IMR-90 (cell line): ENCODE measurements around the gene NDST1. TPM values are rescaled to one million over a fixed set of nuclear protein-coding genes. Genes with fewer than 3 reads are reported as not detected.

Experiments used
- ATAC-seq: fragments of 200-7000 bp; cut with Tn5 transposase; 2 replicates; pipeline ENCODE4 v1.9.1; 2020; ENCODE audit warnings: low read depth, mild to moderate bottlenecking, moderate library complexity
- BruUV-seq: library from RNA; stranded (reverse); fragments of 400-500 nt; replicated peaks from 2 replicates; lab custom pipeline; 2021; lab: Mats Ljungman, UMichigan
- CTCF ChIA-PET: fragments of 300-600 bp; formaldehyde crosslinking; extraction: SDS; loops from one replicate; lab custom pipeline; 2021; ENCODE audit warnings: antibody characterized with exemption; lab: Yijun Ruan, JAX
- POLR2A ChIA-PET: fragments of 300-600 bp; sonication (Branson Sonifier 250); formaldehyde crosslinking; loops from one replicate; lab custom pipeline; 2022; ENCODE audit warnings: antibody characterized with exemption; ENCODE audit not compliant: unreplicated experiment; lab: Charles Lee
- DNase-seq: peaks from one replicate; pipeline ENCODE4 v3.0.0; 2013
- H2AFZ ChIP-seq: replicated peaks from 2 replicates; pipeline ENCODE3; 2013; ENCODE audit warnings: low read length, mild to moderate bottlenecking; ENCODE audit not compliant: poor library complexity
- H2AK5ac ChIP-seq: 2 replicates; pipeline ENCODE4 v1.6.1; 2013; ENCODE audit warnings: low read depth, low read length, inconsistent platforms
- H2AK9ac ChIP-seq: replicated peaks from 2 replicates; pipeline ENCODE3; 2013; ENCODE audit warnings: mild to moderate bottlenecking, low read depth, low read length, moderate library complexity; ENCODE audit not compliant: poor library complexity
- H2BK120ac ChIP-seq: 2 replicates; pipeline ENCODE4 v1.6.1; 2013; ENCODE audit warnings: low read depth, low read length, inconsistent platforms
- H2BK15ac ChIP-seq: 3 replicates; pipeline ENCODE4 v1.6.1; 2013; ENCODE audit warnings: low read depth, low read length, inconsistent platforms
- H2BK20ac ChIP-seq: 2 replicates; pipeline ENCODE4 v1.6.1; 2013; ENCODE audit warnings: low read depth, mild to moderate bottlenecking, inconsistent platforms, low read length, moderate library complexity
- H2BK5ac ChIP-seq: 2 replicates; pipeline ENCODE4 v1.6.1; 2013; ENCODE audit warnings: mild to moderate bottlenecking, low read depth, low read length, inconsistent platforms; ENCODE audit not compliant: poor library complexity, severe bottlenecking
- H3K14ac ChIP-seq: replicated peaks from 2 replicates; pipeline ENCODE4 v1.6.1; 2013; ENCODE audit warnings: low read depth, low read length, inconsistent platforms
- H3K18ac ChIP-seq: 2 replicates; pipeline ENCODE4 v1.6.1; 2013; ENCODE audit warnings: low read depth, low read length, control low read depth
- H3K23ac ChIP-seq: 2 replicates; pipeline ENCODE4 v1.6.1; 2013; ENCODE audit warnings: low read depth, low read length, inconsistent platforms
- H3K27ac ChIP-seq: 2 replicates; pipeline ENCODE4 v1.5.1; 2013; ENCODE audit warnings: mild to moderate bottlenecking, control low read depth, low read length; ENCODE audit not compliant: insufficient read depth
- H3K27me3 ChIP-seq: 2 replicates; pipeline ENCODE4 v1.6.1; 2013; ENCODE audit warnings: low read length; ENCODE audit not compliant: control insufficient read depth, insufficient read depth
- H3K36me3 ChIP-seq: 2 replicates; pipeline ENCODE4 v1.6.1; 2013; ENCODE audit warnings: low read length, mixed read lengths; ENCODE audit not compliant: control insufficient read depth, insufficient read depth
- H3K4ac ChIP-seq: 2 replicates; pipeline ENCODE4 v1.6.1; 2013; ENCODE audit warnings: low read depth, low read length, inconsistent platforms
- H3K4me1 ChIP-seq: 2 replicates; pipeline ENCODE4 v1.6.1; 2013; ENCODE audit warnings: low read length, mixed read lengths; ENCODE audit not compliant: control insufficient read depth, insufficient read depth
- H3K4me2 ChIP-seq: 2 replicates; pipeline ENCODE4 v1.6.1; 2013; ENCODE audit warnings: low read depth, mild to moderate bottlenecking, control low read depth, low read length, moderate library complexity
- H3K4me3 ChIP-seq: 2 replicates; pipeline ENCODE4 v1.5.1; 2013; ENCODE audit warnings: low read depth, mild to moderate bottlenecking, control low read depth, low read length, moderate library complexity; ENCODE audit not compliant: insufficient read depth
- H3K56ac ChIP-seq: 2 replicates; pipeline ENCODE4 v1.6.1; 2013; ENCODE audit warnings: low read length, inconsistent platforms; ENCODE audit not compliant: insufficient read depth; ENCODE audit errors: extremely low read depth
- H3K79me1 ChIP-seq, 2 experiments: 2 replicates each; pipeline ENCODE4 v1.6.1; 2013; ENCODE audit warnings: low read length in 2 of 2, inconsistent platforms in 1 of 2, low read depth in 1 of 2
- H3K9ac ChIP-seq: 2 replicates; pipeline ENCODE4 v1.6.1; 2013; ENCODE audit warnings: low read depth, low read length, control low read depth
- H3K9me1 ChIP-seq: 2 replicates; pipeline ENCODE4 v1.6.1; 2013; ENCODE audit warnings: low read length, inconsistent platforms; ENCODE audit not compliant: insufficient read depth
- H3K9me3 ChIP-seq: 2 replicates; pipeline ENCODE4 v1.6.1; 2013; ENCODE audit warnings: low read length; ENCODE audit not compliant: control insufficient read depth, insufficient read depth
- H4K20me1 ChIP-seq: 2 replicates; pipeline ENCODE4 v1.6.1; 2013; ENCODE audit warnings: low read length, inconsistent platforms; ENCODE audit not compliant: insufficient read depth
- H4K5ac ChIP-seq: 2 replicates; pipeline ENCODE4 v1.6.1; 2013; ENCODE audit warnings: mild to moderate bottlenecking, low read depth, low read length, control low read depth
- H4K8ac ChIP-seq, 2 experiments: 2 replicates each; pipeline ENCODE4 v1.6.1; 2013; ENCODE audit warnings: low read depth in 2 of 2, low read length in 2 of 2, control low read depth in 1 of 2, inconsistent platforms in 1 of 2
- H4K91ac ChIP-seq: 2 replicates; pipeline ENCODE4 v1.6.1; 2013; ENCODE audit warnings: low read depth, low read length, inconsistent platforms; ENCODE audit not compliant: insufficient read depth
- CHD1 ChIP-seq: IDR thresholded peaks from 2 replicates; pipeline ENCODE4 v1.6.1; 2012; ENCODE audit warnings: low read depth, low read length, improper control_type of control experiment
- MAZ ChIP-seq: IDR thresholded peaks from 2 replicates; pipeline ENCODE4 v1.6.1; 2012; ENCODE audit warnings: low read depth, mild to moderate bottlenecking, low read length, improper control_type of control experiment, moderate library complexity, borderline replicate concordance
- POLR2A ChIP-seq: IDR thresholded peaks from 2 replicates; pipeline ENCODE4 v1.6.1; 2012; ENCODE audit warnings: mild to moderate bottlenecking, low read depth, low read length
- RFX5 ChIP-seq: IDR thresholded peaks from 2 replicates; pipeline ENCODE4 v1.8.0; 2012; ENCODE audit warnings: low read depth, mild to moderate bottlenecking, low read length, moderate library complexity
- WGBS, 2 experiments: methylation state at CpG; one replicate each; pipeline versions ENCODE4 v1.1.5 to v1.1.7; 2013; ENCODE audit warnings: missing lambda C conversion rate in 2 of 2; ENCODE audit not compliant: insufficient read length in 1 of 2; ENCODE audit errors: extremely low coverage in 2 of 2; 5-methylcytosine and 5-hydroxymethylcytosine counted together
- dilution Hi-C: fragments of 300-500 bp; cut with HindIII; formaldehyde crosslinking; loops from one replicate; pipeline ENCODE4 v1.14.3; 2018; ENCODE audit warnings: low sequenced_read_pairs; ENCODE audit not compliant: unreplicated experiment
- in situ Hi-C: fragments of 300-500 bp; cut with MboI; formaldehyde crosslinking; loops from 3 replicates; pipeline ENCODE4 v1.14.3; 2019; ENCODE audit warnings: low sequenced_read_pairs, inconsistent platforms, mixed read lengths
- intact Hi-C: fragments of 100-400 bp; cut with micrococcal nuclease; formaldehyde crosslinking; loops from 2 replicates; pipeline ENCODE4 v1.10.0; 2022
- polyA plus RNA-seq, 3 experiments: library from polyadenylated mRNA; depleted of rRNA; stranded (reverse); fragments of >200 nt; gene quantifications; 2 replicates each; pipeline ENCODE4 v1.2.3, GENCODE V29; 2012; ENCODE audit warnings: low replicate concordance in 1 of 3
- total RNA-seq: library from RNA; depleted of rRNA; stranded (reverse); fragments of >200 nt; gene quantifications from 2 replicates; pipeline ENCODE4 v1.2.3, GENCODE V29; 2012
- TF ChIP-seq, protein P1 (sequence below): fragments of 150-350 bp; IDR thresholded peaks from 2 replicates; pipeline ENCODE4 v1.6.1; 2016; ENCODE audit warnings: low read depth, mild to moderate bottlenecking, low read length, moderate library complexity, borderline replicate concordance
- TF ChIP-seq, protein P2 (sequence below): conservative IDR thresholded peaks from 2 replicates; pipeline ENCODE4 v1.5.1; 2012; ENCODE audit warnings: mild to moderate bottlenecking, low read depth, low read length, improper control_type of control experiment

NDST1 gene
- total and polyA plus RNA-seq, 2 of the 4 experiments (the other 2 are of a cell fraction), result 30.5 to 80.4 TPM

DNA sequence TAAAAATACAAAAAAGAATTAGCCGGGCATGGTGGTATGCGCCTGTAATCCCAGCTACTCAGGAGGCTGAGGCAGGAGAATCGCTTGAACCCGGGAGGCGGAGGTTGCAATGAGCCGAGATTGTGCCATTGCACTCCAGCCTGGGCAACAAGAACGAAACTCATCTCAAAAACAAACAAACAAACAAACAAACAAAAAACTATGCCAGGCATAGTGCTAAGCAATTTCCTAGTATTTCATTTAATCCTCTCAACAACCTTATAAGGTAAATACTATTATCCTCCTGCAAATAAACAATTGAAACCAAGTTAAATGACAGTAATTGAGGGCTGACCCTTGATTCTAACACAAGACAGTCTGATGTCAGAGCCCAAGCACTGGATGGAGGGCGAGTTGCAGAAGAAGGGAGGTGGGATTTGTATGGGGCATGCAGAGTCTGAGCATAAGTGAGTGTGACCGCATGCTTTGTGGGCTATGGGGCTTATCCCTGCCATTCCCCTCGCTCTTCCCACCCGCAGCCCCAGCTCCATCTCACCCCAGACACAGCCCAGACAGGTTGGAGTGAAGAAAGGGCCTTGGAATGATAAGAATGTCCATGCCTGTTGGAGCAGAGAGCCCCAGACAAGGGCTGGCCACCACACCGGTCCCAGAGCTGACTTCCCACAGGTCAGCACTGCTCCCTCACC is 34.1 kb upstream of the NDST1 start:
- ATAC-seq, result peak; percentile 6; the same call in 1 of the 2 replicates
- Histone ChIP-seq H3K27ac (peak overlapping the region; percentile 92), H3K23ac (peak overlapping the region; percentile 82; the same call in 1 of the 2 replicates), H4K20me1 (no peaks in the 10 kb centered on the region), H4K8ac (peak overlapping the region; percentile 55 to 96; a peak in 3 of 4 replicates), H2BK20ac (peak overlapping the region; percentile 96), H3K9me3 (no peaks in the 10 kb centered on the region), H3K27me3 (no peaks in the 10 kb centered on the region), H3K4me2 (no peak overlapping the region), H4K91ac (peak overlapping the region; percentile 89), H4K5ac (peak overlapping the region; percentile 64; the same call in 1 of the 2 replicates), H3K14ac (peak overlapping the region; percentile 48), H3K9ac (no peak overlapping the region), H2BK120ac (peak overlapping the region; percentile 100), H3K79me1 (peaks cover 4 to 29% of the 10 kb centered on the region in 2 experiments; a peak in 3 of 4 replicates), H3K4me1 (peaks cover 23% of the 10 kb centered on the region), H3K4me3 (no peak overlapping the region), H3K36me3 (no peaks in the 10 kb centered on the region), H3K9me1 (peaks cover 16% of the 10 kb centered on the region), H3K4ac (peak overlapping the region; percentile 100), H3K18ac (peak overlapping the region; percentile 63; the same call in 1 of the 2 replicates), H2BK5ac (peak overlapping the region; percentile 98), H2AK5ac (peak overlapping the region; percentile 69), H3K56ac (peak overlapping the region; percentile 14), H2AFZ (peak overlapping the region; percentile 0), H2AK9ac (peak overlapping the region; percentile 89), H2BK15ac (peak overlapping the region; percentile 99; the same call in 2 of the 3 replicates)
- ChIA-PET CTCF (interaction anchor here (1.2 kb wide), 1 partner anchor 71 kb away, joined by 4 read pairs; no protein-coding TSS in a partner anchor), POLR2A (interaction anchor here (0.7 to 1.3 kb wide), 2 partner anchors 10 to 14 kb away, joined by 4 to 11 read pairs; no protein-coding TSS in a partner anchor)
- DNase-seq, result peak; percentile 44
- dilution Hi-C loops, result no loop called here
- no TSS peak for BruUV-seq
- no peak for TF ChIP-seq POLR2A
- TF ChIP-seq, protein P1, sequence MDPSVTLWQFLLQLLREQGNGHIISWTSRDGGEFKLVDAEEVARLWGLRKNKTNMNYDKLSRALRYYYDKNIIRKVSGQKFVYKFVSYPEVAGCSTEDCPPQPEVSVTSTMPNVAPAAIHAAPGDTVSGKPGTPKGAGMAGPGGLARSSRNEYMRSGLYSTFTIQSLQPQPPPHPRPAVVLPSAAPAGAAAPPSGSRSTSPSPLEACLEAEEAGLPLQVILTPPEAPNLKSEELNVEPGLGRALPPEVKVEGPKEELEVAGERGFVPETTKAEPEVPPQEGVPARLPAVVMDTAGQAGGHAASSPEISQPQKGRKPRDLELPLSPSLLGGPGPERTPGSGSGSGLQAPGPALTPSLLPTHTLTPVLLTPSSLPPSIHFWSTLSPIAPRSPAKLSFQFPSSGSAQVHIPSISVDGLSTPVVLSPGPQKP, result no peak
- no peak for TF ChIP-seq RFX5
- TF ChIP-seq, protein P2, sequence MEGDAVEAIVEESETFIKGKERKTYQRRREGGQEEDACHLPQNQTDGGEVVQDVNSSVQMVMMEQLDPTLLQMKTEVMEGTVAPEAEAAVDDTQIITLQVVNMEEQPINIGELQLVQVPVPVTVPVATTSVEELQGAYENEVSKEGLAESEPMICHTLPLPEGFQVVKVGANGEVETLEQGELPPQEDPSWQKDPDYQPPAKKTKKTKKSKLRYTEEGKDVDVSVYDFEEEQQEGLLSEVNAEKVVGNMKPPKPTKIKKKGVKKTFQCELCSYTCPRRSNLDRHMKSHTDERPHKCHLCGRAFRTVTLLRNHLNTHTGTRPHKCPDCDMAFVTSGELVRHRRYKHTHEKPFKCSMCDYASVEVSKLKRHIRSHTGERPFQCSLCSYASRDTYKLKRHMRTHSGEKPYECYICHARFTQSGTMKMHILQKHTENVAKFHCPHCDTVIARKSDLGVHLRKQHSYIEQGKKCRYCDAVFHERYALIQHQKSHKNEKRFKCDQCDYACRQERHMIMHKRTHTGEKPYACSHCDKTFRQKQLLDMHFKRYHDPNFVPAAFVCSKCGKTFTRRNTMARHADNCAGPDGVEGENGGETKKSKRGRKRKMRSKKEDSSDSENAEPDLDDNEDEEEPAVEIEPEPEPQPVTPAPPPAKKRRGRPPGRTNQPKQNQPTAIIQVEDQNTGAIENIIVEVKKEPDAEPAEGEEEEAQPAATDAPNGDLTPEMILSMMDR, result 0 out of 2 replicates have a peak, but pooled peaks have one; percentile 4
- TF ChIP-seq CHD1, result no peak
- no peak for TF ChIP-seq MAZ
- intact Hi-C loops, result loop anchor here (2.0 to 5.0 kb wide), 2 partner anchors 13 to 168 kb away; partner anchors contain the start of gene SYNPO
- WGBS, 2 experiments, result no CpG with 5 or more reads among the region's 12 CpGs
- in situ Hi-C loops, result no loop called here
